Ureter (tissue), 1 donor: ENCODE results near the gene DPH1. TPM values are rescaled to one million over a fixed set of nuclear protein-coding genes. Genes with fewer than 3 reads are reported as not detected.
A peak's percentile ranks its signal among the peaks of the same experiment; 100 is the strongest.

Experiments
- DNase-seq: peaks from one replicate; pipeline ENCODE4 v3.0.0-alpha.2; 2020; ENCODE audit warnings: low spot score
- total RNA-seq: library from RNA; stranded (reverse); gene quantifications from one replicate; pipeline ENCODE4 v1.2.4, GENCODE V29; 2023
- donor health status: DM: yes; HTN: yes; CAD: no.

DPH1 gene
- total RNA-seq, 1 donor from 2014 or later = 68.8 TPM

GRCh38 chr17:2049333-2050299 is 19.7 kb downstream of the DPH1 start:
- DNase-seq = peak; percentile 88

GRCh38 chr17:2050300-2051060 is 20.5 kb downstream of the DPH1 start:
- peak; percentile 74 for DNase-seq

- no peak for DNase-seq
These were observed 21.3 kb downstream of the DPH1 start for GRCh38 chr17:2051061-2051932.

GRCh38 chr17:2051933-2052559 is 22.1 kb downstream of the DPH1 start:
- DNase-seq = peak; percentile 44

- DNase-seq = peak; percentile 83
These were observed 23.7 kb downstream of the DPH1 start for GRCh38 chr17:2053380-2054261.

- no peak for DNase-seq
These were observed 24.2 kb downstream of the DPH1 start for GRCh38 chr17:2054262-2054511.

- DNase-seq = peak; percentile 83
These were observed 24.7 kb downstream of the DPH1 start, which contains the start of gene HIC1 for GRCh38 chr17:2054512-2055291. HIC1 (plus strand) TSS chr17:2055103; CDS start chr17:2056691, 1,588 bp downstream.

GRCh38 chr17:2055292-2056205 is 25.6 kb downstream of the DPH1 start:
- DNase-seq = no peak

- DNase-seq = no peak
These were observed 26.5 kb downstream of the DPH1 start for GRCh38 chr17:2056206-2057174.

GRCh38 chr17:2057175-2057759 is 27.3 kb downstream of the DPH1 start:
- DNase-seq = no peak

- no peak for DNase-seq
These were observed 28.0 kb downstream of the DPH1 start for GRCh38 chr17:2057760-2058585.

- DNase-seq = no peak
These were observed 28.9 kb downstream of the DPH1 start for GRCh38 chr17:2058586-2059546.

- no peak for DNase-seq
These were observed 29.8 kb downstream of the DPH1 start for GRCh38 chr17:2059547-2060384.

- DNase-seq = no peak
These were observed 30.4 kb downstream of the DPH1 start for GRCh38 chr17:2060385-2060658.
